SK-N-MC (cell line): ENCODE measurements around the gene CYBA.

Source experiments
- DNase-seq: peaks from one replicate; pipeline ENCODE4 v3.0.0-alpha.2; 2011; ENCODE audit warnings: low read depth, low spot score
- H3K27ac ChIP-seq: fragments of 200-600 bp; sonication (generic); 2 replicates; pipeline ENCODE4 v1.5.1; 2016; ENCODE audit warnings: mixed run types
- H3K36me3 ChIP-seq: fragments of 200-600 bp; sonication (generic); 2 replicates; pipeline ENCODE4 v1.6.1; 2017; ENCODE audit warnings: antibody characterized with exemption, low read length, mixed read lengths; ENCODE audit not compliant: insufficient read depth
- H3K4me3 ChIP-seq: fragments of 200-600 bp; sonication (generic); 2 replicates; pipeline ENCODE4 v1.5.1; 2016
- H3K9ac ChIP-seq: fragments of 200-600 bp; sonication (generic); 2 replicates; pipeline ENCODE4 v1.8.0; 2017; ENCODE audit warnings: mixed run types, mixed read lengths; ENCODE audit not compliant: insufficient read length
- H3K9me3 ChIP-seq: fragments of 200-600 bp; sonication (generic); 2 replicates; pipeline ENCODE4 v1.6.1; 2017; ENCODE audit warnings: low read depth, mild to moderate bottlenecking, antibody characterized with exemption, low read length, moderate library complexity, mixed read lengths
- EZH2 ChIP-seq: fragments of 200-600 bp; sonication (generic); IDR thresholded peaks from one replicate; pipeline ENCODE4 v1.6.1; 2017; ENCODE audit warnings: antibody characterized with exemption
- FOXP2 ChIP-seq: optimal IDR thresholded peaks from 2 replicates; pipeline ENCODE3; 2011; ENCODE audit warnings: mild to moderate bottlenecking, moderate library complexity; ENCODE audit not compliant: insufficient read depth; ENCODE audit errors: extremely low read length, control extremely low read depth
- POLR2AphosphoS5 ChIP-seq: IDR thresholded peaks from 2 replicates; pipeline ENCODE4 v1.6.1; 2012; ENCODE audit warnings: mild to moderate bottlenecking, low read depth, low read length, borderline replicate concordance

The CYBA gene

DNA sequence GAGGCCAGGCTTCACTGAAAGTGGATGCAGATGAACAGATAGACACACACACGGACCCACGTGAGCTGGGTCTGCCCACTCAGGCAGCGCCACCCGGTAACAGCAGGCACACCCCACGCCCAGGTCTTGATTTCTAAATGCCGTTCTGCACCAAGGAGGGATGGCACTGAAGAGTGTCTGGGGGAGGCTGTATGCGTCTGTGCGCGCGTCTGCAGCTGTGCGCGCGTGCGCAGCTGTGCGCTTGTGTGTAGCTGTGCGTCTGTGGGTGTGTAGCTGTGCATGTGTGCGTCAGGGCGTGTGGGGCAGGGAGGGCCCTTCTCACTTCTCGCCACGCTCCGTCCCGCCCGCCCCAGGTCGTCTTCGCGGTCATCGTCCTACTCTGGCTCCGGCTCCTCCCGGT is 28.0 kb downstream of the CYBA start:
- TF ChIP-seq EZH2 (no peak), POLR2AphosphoS5 (no peak), FOXP2 (no peak)
- H3K36me3 ChIP-seq: no peaks in the 10 kb centered on the region; the same call in 1 of the 2 replicates
- H3K27ac ChIP-seq: no peak overlapping the region
- DNase-seq: no peak
- H3K9me3 ChIP-seq: no peaks in the 10 kb centered on the region
- H3K4me3 ChIP-seq: no peak overlapping the region
- no peak overlapping the region for H3K9ac ChIP-seq

DNA sequence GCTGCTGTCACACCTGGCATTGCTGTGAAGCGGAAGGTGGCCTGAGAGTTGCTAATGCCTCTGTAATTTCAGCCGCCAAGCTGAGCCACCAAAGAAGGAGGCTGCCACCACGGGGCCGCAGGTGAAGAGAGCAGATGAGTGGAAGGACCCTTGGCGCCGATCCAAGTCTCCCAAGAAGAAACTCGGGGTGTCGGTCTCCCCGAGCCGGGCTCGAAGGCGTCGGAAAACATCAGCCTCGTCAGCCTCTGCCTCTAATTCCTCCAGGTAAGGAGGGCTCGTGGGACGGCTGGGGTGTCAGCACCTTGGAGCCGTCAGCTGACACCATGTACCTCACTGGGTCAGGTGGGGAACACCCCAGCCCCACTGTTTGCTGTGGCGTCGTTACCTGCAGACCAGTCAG is 28.7 kb downstream of the CYBA start:
- no peak for DNase-seq
- Histone ChIP-seq H3K27ac (no peak overlapping the region), H3K36me3 (no peaks in the 10 kb centered on the region; the same call in 1 of the 2 replicates), H3K9ac (no peak overlapping the region), H3K4me3 (no peak overlapping the region), H3K9me3 (no peaks in the 10 kb centered on the region)
- TF ChIP-seq FOXP2 (no peak), POLR2AphosphoS5 (no peak), EZH2 (no peak)

DNA sequence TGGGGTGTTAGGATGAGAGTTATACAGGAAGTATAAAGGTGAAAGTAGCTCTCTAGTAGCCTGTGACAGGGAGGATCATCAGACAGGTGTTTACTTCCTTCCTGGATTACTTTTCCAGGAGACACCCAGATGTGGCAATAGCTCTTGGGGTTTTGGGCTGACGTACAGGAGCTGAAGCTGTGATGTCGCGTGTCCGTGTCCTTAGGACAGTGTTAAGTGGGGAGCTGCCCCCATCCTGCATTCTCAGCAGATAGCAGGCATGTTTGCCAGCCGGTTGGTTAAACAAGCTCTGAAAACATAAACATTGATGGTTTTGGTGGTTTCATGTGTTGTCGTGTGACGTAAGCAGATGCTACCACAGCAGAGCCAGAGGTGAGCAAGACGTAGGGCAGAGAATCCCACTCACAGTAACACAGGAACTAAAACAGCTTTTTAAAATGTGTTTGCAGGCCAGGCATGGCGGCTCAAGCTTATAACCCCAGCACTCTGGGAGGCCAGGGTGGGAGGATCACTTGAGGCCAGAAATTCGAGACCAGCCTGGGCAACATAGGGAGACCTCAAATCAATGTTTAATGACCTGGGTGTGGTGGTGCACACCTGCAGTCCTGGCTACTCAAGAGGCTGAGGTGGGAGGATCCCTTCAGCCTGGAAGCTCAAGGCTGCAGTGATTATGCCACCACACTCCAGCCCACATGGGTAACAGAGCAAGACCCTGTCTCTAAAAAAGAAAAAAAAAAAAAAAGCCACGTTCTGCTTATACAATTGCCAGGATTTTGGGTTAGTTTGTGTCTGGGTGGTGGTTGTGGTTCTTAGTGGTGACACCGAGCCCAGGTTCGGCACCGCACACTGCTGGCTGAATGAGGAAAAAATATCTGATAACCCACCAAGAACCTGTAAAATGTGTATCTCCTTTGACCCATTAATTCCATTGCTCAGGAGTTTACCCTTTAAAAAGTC is 30.7 kb downstream of the CYBA start:
- no peak for DNase-seq
- no peaks in the 10 kb centered on the region for H3K9me3 ChIP-seq
- no peak overlapping the region for H3K4me3 ChIP-seq
- no peak overlapping the region for H3K9ac ChIP-seq
- H3K27ac ChIP-seq: no peak overlapping the region
- no peaks in the 10 kb centered on the region; the same call in 1 of the 2 replicates for H3K36me3 ChIP-seq
- TF ChIP-seq POLR2AphosphoS5: no peak
- TF ChIP-seq FOXP2: no peak
- no peak for TF ChIP-seq EZH2

DNA sequence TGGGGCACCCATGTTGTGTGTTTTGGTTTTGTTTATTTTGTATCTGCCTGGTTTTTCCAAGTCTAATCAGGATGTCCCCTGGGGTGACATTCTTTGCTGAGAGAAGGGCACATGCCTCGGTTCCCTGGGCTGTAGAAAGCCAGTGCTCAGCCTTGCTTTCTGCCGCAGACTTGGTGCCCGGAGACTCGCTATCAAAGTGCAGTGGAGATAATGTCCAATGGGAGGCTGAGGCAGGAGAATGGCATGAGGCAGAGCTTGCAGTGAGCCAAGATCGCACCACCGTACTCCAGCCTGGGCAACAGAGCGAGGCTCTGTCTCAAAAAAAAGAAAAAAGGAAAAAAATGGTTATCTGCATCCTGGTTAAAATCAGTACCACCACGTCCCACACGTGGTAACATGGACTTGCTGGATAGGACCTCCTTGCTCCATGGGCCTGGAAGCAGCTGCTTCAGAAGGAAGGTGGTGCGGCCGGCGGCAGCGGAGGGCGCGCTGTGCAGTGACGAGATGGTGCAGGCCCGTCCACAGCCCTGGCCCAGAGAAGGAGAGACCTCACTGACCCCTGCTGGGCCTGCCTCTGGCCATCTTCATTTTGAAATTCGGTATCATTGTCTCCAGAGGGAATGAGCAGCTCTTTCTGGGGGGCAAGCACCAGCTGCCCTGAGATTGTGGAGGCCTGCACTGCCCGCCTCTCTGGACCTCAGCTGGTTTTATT is 31.7 kb downstream of the CYBA start:
- Histone ChIP-seq H3K9me3 (no peaks in the 10 kb centered on the region), H3K4me3 (no peak overlapping the region), H3K9ac (no peak overlapping the region), H3K27ac (no peak overlapping the region), H3K36me3 (no peaks in the 10 kb centered on the region; the same call in 1 of the 2 replicates)
- TF ChIP-seq POLR2AphosphoS5 (no peak), EZH2 (no peak), FOXP2 (no peak)
- DNase-seq: no peak

DNA sequence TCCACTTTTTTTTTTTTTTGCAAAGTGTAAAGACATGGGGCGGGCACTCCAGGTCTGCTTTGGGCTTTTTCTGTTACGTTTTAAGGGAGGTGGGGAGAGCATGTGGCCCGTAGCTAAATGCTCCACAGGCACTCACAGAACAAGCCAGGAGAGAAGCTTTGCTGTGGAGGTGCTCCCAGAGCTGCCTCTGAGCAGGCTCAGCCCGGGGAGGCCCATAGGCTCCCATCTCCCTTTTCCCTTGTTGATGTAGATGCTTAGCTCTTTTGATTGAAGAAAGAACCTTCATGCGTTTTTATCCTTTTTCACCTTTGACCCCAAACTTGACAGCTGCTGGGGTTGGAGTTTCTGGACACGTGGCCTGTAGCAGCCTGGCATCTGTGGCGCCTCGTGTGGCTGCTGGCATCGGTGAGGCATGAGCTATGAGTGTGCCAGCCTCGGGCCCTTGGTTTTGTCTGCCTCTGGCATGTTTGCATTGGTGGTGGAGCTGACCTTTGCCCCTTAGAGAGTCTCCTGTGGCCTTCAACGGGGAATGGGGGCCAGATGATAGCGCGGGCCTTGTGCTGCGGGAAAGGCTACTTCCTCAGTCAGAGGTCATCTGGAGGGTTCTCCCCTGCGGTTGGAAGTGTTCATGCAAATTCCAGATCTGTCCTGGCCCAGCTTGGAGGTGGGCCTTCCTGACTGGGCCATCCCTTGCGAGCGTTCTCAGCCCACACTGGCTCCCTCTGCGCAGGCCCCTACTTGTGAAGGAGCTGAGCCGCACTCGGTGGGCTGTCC is 32.5 kb downstream of the CYBA start:
- TF ChIP-seq POLR2AphosphoS5 (no peak), FOXP2 (no peak), EZH2 (no peak)
- no peak for DNase-seq
- Histone ChIP-seq H3K36me3 (no peaks in the 10 kb centered on the region; the same call in 1 of the 2 replicates), H3K4me3 (no peak overlapping the region), H3K9ac (no peak overlapping the region), H3K27ac (no peak overlapping the region), H3K9me3 (no peaks in the 10 kb centered on the region)

DNA sequence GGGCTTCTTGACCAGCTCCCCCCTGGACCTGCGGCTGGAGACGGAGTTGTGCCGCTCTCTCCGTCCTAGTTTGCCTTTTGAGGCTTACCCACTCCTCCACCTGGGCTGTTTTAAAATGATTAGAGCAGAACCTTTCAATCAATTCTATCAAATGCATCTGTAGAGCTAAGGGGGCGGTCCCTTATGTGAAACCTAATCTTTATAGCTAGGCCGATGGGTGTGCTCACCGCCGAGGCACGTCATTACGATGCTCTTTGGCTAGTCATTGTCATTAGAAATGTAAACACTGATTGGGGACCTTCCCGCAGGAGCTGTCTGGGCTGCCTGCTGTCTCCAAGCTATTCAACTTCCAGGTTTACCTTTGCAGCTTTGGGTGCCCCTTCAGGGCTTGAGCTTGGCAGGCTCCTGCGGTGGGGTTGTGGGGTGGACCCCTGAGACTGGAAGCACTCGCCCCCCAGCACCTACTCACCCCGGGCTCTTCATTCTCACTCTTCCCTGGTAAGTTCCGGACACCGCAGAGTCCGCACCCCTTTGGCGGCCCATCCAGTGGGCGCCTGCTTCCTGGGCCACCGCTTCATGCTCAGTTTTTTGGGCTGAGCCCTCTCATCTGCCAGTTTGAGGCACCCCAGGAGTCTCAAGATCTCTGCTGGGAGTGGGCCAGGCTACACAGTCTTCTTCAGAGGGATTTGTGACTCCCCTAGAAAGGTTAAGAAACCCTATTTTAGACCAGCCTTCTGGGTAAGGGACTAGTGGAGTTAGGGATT is 33.4 kb downstream of the CYBA start:
- DNase-seq: no peak
- Histone ChIP-seq H3K36me3 (no peaks in the 10 kb centered on the region; the same call in 1 of the 2 replicates), H3K9ac (no peak overlapping the region), H3K4me3 (no peak overlapping the region), H3K9me3 (no peaks in the 10 kb centered on the region), H3K27ac (no peak overlapping the region)
- no peak for TF ChIP-seq POLR2AphosphoS5
- TF ChIP-seq FOXP2: no peak
- no peak for TF ChIP-seq EZH2

DNA sequence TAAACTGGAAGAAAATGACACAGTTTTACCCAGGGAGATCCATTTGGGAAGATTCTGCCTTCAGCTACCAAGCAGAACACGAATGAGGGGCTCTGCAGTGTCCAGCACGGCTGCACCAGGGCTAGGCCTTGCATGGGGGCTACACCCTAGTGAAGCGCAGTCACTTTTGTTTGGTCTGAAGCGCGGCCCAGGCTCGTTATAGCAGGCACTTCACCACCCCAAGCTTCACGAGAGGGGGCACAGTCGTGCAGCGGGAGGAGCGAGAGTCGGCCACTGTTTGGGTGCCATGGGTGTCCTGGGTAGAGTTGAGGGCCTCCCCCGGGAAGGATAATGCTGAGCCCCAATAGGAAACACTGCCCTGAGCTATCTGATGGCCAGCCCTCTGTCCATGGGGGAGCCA is 34.1 kb downstream of the CYBA start:
- Histone ChIP-seq H3K4me3 (no peak overlapping the region), H3K36me3 (no peaks in the 10 kb centered on the region; the same call in 1 of the 2 replicates)
- no peak for TF ChIP-seq FOXP2

DNA sequence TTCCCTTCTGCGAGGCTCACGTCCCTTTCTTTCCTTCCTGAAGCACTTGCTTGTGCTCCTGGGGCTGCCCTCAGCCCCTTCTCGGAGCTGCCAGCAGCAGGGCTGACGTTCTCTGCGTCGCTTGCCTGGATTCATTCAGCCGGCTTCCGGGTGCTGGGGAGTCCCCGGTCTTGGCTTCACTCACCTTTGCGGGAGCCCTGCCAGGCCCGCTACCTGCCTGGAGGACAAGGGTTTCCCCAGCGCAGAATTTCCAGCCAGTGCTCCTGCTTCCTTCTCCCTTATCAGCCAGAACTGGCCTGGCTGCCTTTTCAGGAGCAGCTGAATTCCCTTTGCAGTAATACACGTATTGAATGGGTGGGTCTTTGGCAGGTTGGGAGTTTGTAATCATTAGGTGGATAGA is 34.5 kb downstream of the CYBA start:
- Histone ChIP-seq H3K4me3 (no peak overlapping the region), H3K27ac (no peak overlapping the region), H3K36me3 (no peaks in the 10 kb centered on the region; the same call in 1 of the 2 replicates), H3K9ac (no peak overlapping the region), H3K9me3 (no peaks in the 10 kb centered on the region)
- no peak for TF ChIP-seq POLR2AphosphoS5
- no peak for TF ChIP-seq EZH2
- no peak for TF ChIP-seq FOXP2
- DNase-seq: no peak

More for the DNA sequence above, 34.1 kb downstream of the CYBA start:
- Histone ChIP-seq H3K27ac (no peak overlapping the region), H3K9ac (no peak overlapping the region), H3K9me3 (no peaks in the 10 kb centered on the region)
- no peak for DNase-seq
